ENCODE results near the gene MAGEA11.

DNA sequence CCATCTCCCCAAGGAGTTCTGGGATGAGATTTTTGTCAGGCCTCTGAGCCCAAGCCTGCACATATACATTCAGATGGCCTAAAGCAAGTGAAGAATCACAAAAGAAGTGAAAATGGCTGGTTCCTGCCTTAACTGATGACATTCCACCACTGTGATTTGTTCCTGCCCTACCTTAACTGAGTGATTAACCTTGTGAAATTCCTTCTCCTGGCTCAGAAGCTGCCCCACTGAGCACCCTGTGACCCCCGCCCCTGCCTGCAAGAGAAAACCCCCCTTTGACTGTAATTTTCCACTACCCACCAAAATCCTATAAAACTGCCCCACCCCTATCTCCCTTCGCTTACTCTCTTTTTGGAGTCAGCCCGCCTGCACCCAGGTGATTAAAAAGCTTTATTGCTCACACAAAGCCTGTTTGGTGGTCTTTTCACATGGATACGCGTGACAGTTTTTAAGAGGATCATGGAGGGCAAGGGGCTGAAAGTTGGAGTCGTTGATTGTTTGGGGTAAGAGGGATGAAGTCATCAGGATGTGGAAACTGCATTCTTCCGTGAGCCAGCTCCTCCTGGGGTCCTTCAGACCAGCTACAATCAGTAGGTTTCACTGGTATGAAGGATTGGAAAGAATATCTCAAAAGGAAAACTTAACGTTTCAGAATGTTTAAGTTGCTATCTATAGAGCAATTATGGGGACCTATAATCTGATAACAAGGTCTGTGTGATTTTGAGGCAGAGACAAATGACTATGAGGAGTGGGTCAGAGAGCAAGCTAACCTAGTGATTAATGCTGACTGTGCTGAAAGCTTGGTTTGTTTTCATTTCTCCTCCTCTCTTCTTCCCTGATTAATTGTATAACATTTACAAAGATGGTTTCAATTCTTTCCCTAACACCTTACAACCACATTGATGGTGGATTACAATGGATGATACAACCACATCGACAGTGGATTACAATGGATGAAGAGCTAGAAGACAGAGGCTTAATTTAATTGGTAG is 28.6 kb upstream of the MAGEA11 start:
- TF ChIP-seq CTCF (IDR thresholded peaks at IDR 0.05) (no peak), POLR2A (IDR thresholded peaks at IDR 0.05) (no peak)
